Measurements from ENCODE around the gene SFMBT1. TPM values are rescaled to one million over a fixed set of nuclear protein-coding genes. Genes with fewer than 3 reads are reported as not detected.
"Not testable (repeated sequence)": the region's sequence is repeated elsewhere in the genome, so short reads cannot be mapped to it uniquely, and the experiment has no call there.

The SFMBT1 gene
- total RNA-seq, 1 experiment from 2014 or later, result 11.8 TPM

DNA sequence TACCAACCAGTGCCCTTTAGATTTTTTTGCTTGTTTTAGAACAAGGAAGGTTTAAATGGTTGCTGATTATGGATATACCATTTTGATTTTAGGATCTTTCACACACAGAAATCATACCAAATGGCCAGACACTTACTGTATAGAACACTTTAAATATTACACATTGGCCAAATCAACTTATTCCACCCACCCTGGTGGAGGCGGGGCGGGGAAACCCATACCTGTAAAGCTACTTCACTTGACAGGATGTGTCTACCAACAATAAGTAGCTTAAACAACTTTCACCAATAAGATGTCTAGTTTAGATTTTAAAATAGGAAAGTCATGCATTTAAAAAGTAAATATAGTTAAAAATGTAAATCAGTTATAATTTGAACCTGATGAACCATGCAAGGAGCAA is 17.0 kb upstream of the SFMBT1 start:
- TF ChIP-seq, protein P1, sequence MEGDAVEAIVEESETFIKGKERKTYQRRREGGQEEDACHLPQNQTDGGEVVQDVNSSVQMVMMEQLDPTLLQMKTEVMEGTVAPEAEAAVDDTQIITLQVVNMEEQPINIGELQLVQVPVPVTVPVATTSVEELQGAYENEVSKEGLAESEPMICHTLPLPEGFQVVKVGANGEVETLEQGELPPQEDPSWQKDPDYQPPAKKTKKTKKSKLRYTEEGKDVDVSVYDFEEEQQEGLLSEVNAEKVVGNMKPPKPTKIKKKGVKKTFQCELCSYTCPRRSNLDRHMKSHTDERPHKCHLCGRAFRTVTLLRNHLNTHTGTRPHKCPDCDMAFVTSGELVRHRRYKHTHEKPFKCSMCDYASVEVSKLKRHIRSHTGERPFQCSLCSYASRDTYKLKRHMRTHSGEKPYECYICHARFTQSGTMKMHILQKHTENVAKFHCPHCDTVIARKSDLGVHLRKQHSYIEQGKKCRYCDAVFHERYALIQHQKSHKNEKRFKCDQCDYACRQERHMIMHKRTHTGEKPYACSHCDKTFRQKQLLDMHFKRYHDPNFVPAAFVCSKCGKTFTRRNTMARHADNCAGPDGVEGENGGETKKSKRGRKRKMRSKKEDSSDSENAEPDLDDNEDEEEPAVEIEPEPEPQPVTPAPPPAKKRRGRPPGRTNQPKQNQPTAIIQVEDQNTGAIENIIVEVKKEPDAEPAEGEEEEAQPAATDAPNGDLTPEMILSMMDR (IDR thresholded peaks at IDR 0.05; ENCODE audit: unreplicated experiment), result no peak
- peaks cover 46% of the 10 kb centered on the region for H3K27me3 Mint-ChIP-seq (ENCODE audit: insufficient read depth, unreplicated experiment)
- BruUV-seq (replicated peaks), result no TSS peak
- H3K4me1 Mint-ChIP-seq (ENCODE audit: insufficient read depth, unreplicated experiment), result no peaks in the 10 kb centered on the region
- no peak overlapping the region for H3K27ac Mint-ChIP-seq (ENCODE audit: low read depth, unreplicated experiment)
- H3K36me3 Mint-ChIP-seq (ENCODE audit: insufficient read depth, unreplicated experiment), result no peaks in the 10 kb centered on the region
- ChIA-PET CTCF (interaction anchor here (2.2 kb wide), 1 partner anchor 11 kb away, joined by 5 read pairs; no protein-coding TSS in a partner anchor), POLR2A (no interaction called here)
- no peak for DNase-seq (ENCODE audit: unreplicated experiment)
- intact Hi-C loops (cut with micrococcal nuclease), result no loop called here
- H3K4me3 Mint-ChIP-seq (ENCODE audit: unreplicated experiment), result no peak overlapping the region
- no peaks in the 10 kb centered on the region for H3K9me3 Mint-ChIP-seq (ENCODE audit: unreplicated experiment)

DNA sequence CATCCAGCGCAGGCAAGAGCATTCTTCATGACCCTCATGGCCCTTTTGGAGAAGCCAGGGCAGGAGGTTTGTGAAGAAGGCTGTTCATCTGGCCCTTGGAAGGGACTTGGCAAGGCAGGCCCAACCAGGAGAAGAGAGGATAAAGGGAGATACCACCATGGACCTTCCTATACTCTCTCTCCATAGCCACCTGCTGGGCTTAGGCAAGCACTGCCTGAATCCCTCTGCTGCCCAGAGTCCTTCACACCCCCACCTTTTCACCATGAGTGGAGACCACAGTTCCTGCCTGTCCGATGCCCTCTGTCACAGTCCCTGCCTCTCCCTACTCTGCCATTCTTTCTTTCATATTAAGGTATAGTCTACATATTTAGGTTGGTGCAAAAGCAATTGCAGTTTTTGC is 10.6 kb upstream of the SFMBT1 start:
- ChIA-PET CTCF (interaction anchor here (1.2 to 1.4 kb wide), 2 partner anchors 10 to 317 kb away, joined by 3 to 4 read pairs; no protein-coding TSS in a partner anchor), POLR2A (no interaction called here)
- TF ChIP-seq, protein P1 (IDR thresholded peaks at IDR 0.05; ENCODE audit: unreplicated experiment), result peak; percentile 14
- no TSS peak for BruUV-seq (replicated peaks)
- intact Hi-C loops (cut with micrococcal nuclease), result no loop called here
- Mint-ChIP-seq H3K27ac (ENCODE audit: low read depth, unreplicated experiment) (no peak overlapping the region), H3K4me1 (ENCODE audit: insufficient read depth, unreplicated experiment) (no peaks in the 10 kb centered on the region), H3K9me3 (ENCODE audit: unreplicated experiment) (no peaks in the 10 kb centered on the region), H3K4me3 (ENCODE audit: unreplicated experiment) (no peak overlapping the region), H3K27me3 (ENCODE audit: insufficient read depth, unreplicated experiment) (peaks cover 7% of the 10 kb centered on the region), H3K36me3 (ENCODE audit: insufficient read depth, unreplicated experiment) (no peaks in the 10 kb centered on the region)
- DNase-seq (ENCODE audit: unreplicated experiment), result peak; percentile 35

DNA sequence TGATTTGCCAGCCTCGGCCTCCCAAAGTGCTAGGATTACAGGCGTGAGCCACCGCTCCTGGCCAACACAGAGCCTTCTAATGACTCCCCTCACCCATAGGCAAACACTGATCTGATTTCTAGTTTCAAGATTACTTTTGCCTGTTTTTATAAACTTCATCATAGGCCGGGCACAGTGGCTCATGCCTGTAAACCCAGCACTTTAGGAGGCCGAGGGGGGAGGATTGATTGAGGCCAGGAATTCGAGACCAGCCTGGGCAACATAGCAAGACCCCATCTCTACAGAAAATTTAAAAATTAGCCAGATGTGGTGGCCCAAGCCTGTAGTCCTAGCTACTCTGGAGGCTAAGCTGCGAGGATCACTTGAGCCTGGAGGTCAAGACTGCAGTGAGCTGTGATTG is 8.4 kb upstream of the SFMBT1 start:
- H3K9me3 Mint-ChIP-seq (ENCODE audit: unreplicated experiment); H3K36me3 Mint-ChIP-seq (ENCODE audit: insufficient read depth, unreplicated experiment); H3K4me3 Mint-ChIP-seq (ENCODE audit: unreplicated experiment); H3K4me1 Mint-ChIP-seq (ENCODE audit: insufficient read depth, unreplicated experiment); H3K27me3 Mint-ChIP-seq (ENCODE audit: insufficient read depth, unreplicated experiment); H3K27ac Mint-ChIP-seq (ENCODE audit: low read depth, unreplicated experiment); DNase-seq (ENCODE audit: unreplicated experiment); BruUV-seq (replicated peaks); POLR2A ChIA-PET; intact Hi-C loops (cut with micrococcal nuclease): not testable (repeated sequence)
- CTCF ChIA-PET, result interaction anchor here (0.6 to 0.7 kb wide), 2 partner anchors 16 to 68 kb away, joined by 3 to 5 read pairs; no protein-coding TSS in a partner anchor

DNA sequence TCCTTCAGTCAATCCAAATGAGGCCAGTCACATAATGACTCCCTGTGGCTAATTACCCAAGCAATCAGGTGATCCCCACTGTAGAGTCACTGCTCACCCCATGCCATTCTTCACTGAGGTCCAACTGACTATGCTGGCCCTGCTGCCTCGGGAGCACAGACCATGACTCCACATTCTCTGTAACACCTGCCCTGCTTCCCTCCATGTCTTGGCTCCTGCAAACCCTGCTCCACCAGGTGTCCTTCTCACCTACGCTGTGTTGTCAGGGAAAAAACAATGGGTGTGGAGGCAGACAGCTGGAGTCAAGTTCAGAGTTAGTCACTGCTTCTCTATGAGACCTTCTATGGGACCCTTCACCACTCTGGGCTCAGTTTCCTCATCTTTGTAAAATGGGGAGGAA is 6.1 kb upstream of the SFMBT1 start:
- TF ChIP-seq, protein P1 (IDR thresholded peaks at IDR 0.05; ENCODE audit: unreplicated experiment), result no peak
- POLR2A ChIA-PET, result no interaction called here
- Mint-ChIP-seq H3K4me1 (ENCODE audit: insufficient read depth, unreplicated experiment) (peaks cover 5% of the 10 kb centered on the region), H3K9me3 (ENCODE audit: unreplicated experiment) (no peaks in the 10 kb centered on the region), H3K4me3 (ENCODE audit: unreplicated experiment) (no peak overlapping the region), H3K27ac (ENCODE audit: low read depth, unreplicated experiment) (no peak overlapping the region), H3K27me3 (ENCODE audit: insufficient read depth, unreplicated experiment) (no peaks in the 10 kb centered on the region), H3K36me3 (ENCODE audit: insufficient read depth, unreplicated experiment) (peaks cover under 1% of the 10 kb centered on the region)
- DNase-seq (ENCODE audit: unreplicated experiment), result no peak
- no TSS peak for BruUV-seq (replicated peaks)
- intact Hi-C loops (cut with micrococcal nuclease), result no loop called here
- CTCF ChIA-PET, result no interaction called here

DNA sequence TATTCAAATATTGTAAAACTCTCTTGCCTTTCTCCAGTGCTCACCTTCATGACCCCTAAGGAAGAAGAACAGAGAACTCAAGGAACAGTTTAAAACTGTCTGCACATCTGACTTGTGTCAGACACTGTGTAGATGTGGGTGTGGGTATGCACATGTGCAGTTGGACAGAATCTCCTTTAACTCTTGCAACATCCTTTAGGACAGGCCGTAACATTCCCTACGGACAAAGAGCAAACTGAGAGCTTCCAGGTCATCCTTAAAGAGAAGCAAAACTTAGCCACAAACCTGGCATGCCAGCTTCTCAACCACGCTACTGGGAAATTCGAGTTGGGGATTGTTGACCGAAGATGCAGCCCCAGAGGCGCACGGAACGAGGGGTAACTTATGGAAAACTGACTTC is 4.1 kb upstream of the SFMBT1 start:
- Mint-ChIP-seq H3K9me3 (ENCODE audit: unreplicated experiment) (no peaks in the 10 kb centered on the region), H3K4me3 (ENCODE audit: unreplicated experiment) (no peak overlapping the region), H3K4me1 (ENCODE audit: insufficient read depth, unreplicated experiment) (peaks cover 5% of the 10 kb centered on the region), H3K27me3 (ENCODE audit: insufficient read depth, unreplicated experiment) (no peaks in the 10 kb centered on the region), H3K27ac (ENCODE audit: low read depth, unreplicated experiment) (no peak overlapping the region), H3K36me3 (ENCODE audit: insufficient read depth, unreplicated experiment) (peaks cover 4% of the 10 kb centered on the region)
- POLR2A ChIA-PET, result no interaction called here
- TF ChIP-seq, protein P1 (IDR thresholded peaks at IDR 0.05; ENCODE audit: unreplicated experiment), result no peak
- intact Hi-C loops (cut with micrococcal nuclease), result no loop called here
- BruUV-seq (replicated peaks), result no TSS peak
- CTCF ChIA-PET, result no interaction called here
- DNase-seq (ENCODE audit: unreplicated experiment), result no peak

Measured in MCF 10A (cell line).